ENCODE data around the gene SEPTIN12.

DNA sequence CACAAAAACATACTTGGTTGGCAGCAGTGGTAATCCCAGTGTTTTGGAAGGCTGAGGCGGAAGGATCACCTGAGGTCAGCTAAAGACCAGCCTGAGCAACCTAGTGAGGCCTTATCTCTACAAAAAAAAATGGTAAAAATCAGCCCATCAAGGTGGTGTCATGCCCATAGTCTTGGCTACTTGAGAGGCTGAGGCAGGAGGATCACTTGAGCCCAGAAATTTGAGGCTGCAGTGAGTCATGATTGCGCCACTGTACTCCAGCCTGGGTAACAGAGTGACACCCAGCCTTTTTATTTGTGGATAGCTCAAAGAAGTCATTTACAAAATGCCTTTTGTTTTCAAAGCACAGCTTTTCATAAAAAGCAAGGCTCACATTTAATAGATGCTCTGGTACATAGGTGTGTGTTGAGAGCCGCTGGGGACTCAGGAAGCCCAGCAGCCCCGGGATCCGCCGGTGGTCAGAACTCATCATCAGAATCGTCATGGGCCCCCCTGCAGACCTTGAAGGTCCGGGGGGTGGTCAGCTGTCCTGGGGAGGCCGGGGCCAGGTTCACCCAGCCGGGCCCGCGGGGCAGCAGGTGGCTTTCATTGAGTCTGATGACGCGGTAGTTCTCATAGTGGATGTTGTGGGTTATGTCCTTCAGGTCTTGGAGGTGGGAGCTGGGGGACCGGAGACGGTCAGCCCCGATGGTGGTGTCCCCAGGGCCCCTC lies 10.7 kb downstream of the SEPTIN12 start:
- TF ChIP-seq, protein P1, sequence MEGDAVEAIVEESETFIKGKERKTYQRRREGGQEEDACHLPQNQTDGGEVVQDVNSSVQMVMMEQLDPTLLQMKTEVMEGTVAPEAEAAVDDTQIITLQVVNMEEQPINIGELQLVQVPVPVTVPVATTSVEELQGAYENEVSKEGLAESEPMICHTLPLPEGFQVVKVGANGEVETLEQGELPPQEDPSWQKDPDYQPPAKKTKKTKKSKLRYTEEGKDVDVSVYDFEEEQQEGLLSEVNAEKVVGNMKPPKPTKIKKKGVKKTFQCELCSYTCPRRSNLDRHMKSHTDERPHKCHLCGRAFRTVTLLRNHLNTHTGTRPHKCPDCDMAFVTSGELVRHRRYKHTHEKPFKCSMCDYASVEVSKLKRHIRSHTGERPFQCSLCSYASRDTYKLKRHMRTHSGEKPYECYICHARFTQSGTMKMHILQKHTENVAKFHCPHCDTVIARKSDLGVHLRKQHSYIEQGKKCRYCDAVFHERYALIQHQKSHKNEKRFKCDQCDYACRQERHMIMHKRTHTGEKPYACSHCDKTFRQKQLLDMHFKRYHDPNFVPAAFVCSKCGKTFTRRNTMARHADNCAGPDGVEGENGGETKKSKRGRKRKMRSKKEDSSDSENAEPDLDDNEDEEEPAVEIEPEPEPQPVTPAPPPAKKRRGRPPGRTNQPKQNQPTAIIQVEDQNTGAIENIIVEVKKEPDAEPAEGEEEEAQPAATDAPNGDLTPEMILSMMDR (IDR thresholded peaks at IDR 0.05), result no peak
- no peak for TF ChIP-seq POLR2AphosphoS5 (IDR thresholded peaks at IDR 0.05)

Data from esophagus muscularis mucosa (tissue), 3 donors.